ENCODE measurements around the gene DTX2.
A peak's percentile ranks its signal among the peaks of the same experiment; 100 is the strongest.
"Not testable (repeated sequence)": the region's sequence is repeated elsewhere in the genome, so short reads cannot be mapped to it uniquely, and the experiment has no call there.

The DTX2 gene

GRCh38 chr7:76516932-76517331 lies 55.4 kb downstream of the DTX2 start:
- WGBS: 98% methylated on average over 6 of the region's 6 CpGs
- H3K27me3 ChIP-seq (ENCODE audit: insufficient read depth, low read length); H3K4me1 ChIP-seq (ENCODE audit: insufficient read depth, low read length); H3K9ac ChIP-seq (ENCODE audit: low read depth, low read length); H3K27ac ChIP-seq (ENCODE audit: low read depth, low read length); H3K36me3 ChIP-seq (ENCODE audit: insufficient read depth, low read length); H3K4me3 ChIP-seq (ENCODE audit: low read length); H3K9me3 ChIP-seq (ENCODE audit: insufficient read depth, low read depth, low read length): not testable (repeated sequence)

GRCh38 chr7:76526183-76526582 lies 64.7 kb downstream of the DTX2 start:
- H3K36me3 ChIP-seq (ENCODE audit: insufficient read depth, low read length); H3K4me1 ChIP-seq (ENCODE audit: insufficient read depth, low read length); H3K27me3 ChIP-seq (ENCODE audit: insufficient read depth, low read length); H3K27ac ChIP-seq (ENCODE audit: low read depth, low read length); H3K9me3 ChIP-seq (ENCODE audit: insufficient read depth, low read depth, low read length); H3K9ac ChIP-seq (ENCODE audit: low read depth, low read length); H3K4me3 ChIP-seq (ENCODE audit: low read length): not testable (repeated sequence)
- 89% methylated on average over 2 of the region's 4 CpGs for WGBS

- H3K36me3 ChIP-seq (ENCODE audit: insufficient read depth, low read length); H3K27me3 ChIP-seq (ENCODE audit: insufficient read depth, low read length); H3K9ac ChIP-seq (ENCODE audit: low read depth, low read length); H3K4me3 ChIP-seq (ENCODE audit: low read length); H3K9me3 ChIP-seq (ENCODE audit: insufficient read depth, low read depth, low read length); H3K27ac ChIP-seq (ENCODE audit: low read depth, low read length); H3K4me1 ChIP-seq (ENCODE audit: insufficient read depth, low read length): not testable (repeated sequence)
- no CpG with 5 or more reads among the region's 2 CpGs for WGBS
Observed at GRCh38 chr7:76531643-76532042, 70.1 kb downstream of the DTX2 start.

GRCh38 chr7:76543197-76543596 lies 81.7 kb downstream of the DTX2 start, which contains the start of gene SPDYE16:
TSS of gene SPDYE16 (minus strand) at chr7:76543297. CDS start at chr7:76541459, 1,838 bp downstream.
- H3K27ac ChIP-seq (ENCODE audit: low read depth, low read length); H3K4me3 ChIP-seq (ENCODE audit: low read length); H3K27me3 ChIP-seq (ENCODE audit: insufficient read depth, low read length); H3K36me3 ChIP-seq (ENCODE audit: insufficient read depth, low read length); H3K9me3 ChIP-seq (ENCODE audit: insufficient read depth, low read depth, low read length); H3K9ac ChIP-seq (ENCODE audit: low read depth, low read length); H3K4me1 ChIP-seq (ENCODE audit: insufficient read depth, low read length): not testable (repeated sequence)
- WGBS: no CpG with 5 or more reads among the region's 8 CpGs

GRCh38 chr7:76549025-76549854 lies 87.7 kb downstream of the DTX2 start:
- not testable (repeated sequence) for H3K27me3 ChIP-seq (ENCODE audit: insufficient read depth, low read length); H3K4me1 ChIP-seq (ENCODE audit: insufficient read depth, low read length); H3K36me3 ChIP-seq (ENCODE audit: insufficient read depth, low read length); H3K9me3 ChIP-seq (ENCODE audit: insufficient read depth, low read depth, low read length)
- WGBS: under 1% methylated on average over 71 of the region's 71 CpGs
- peak overlapping the region; percentile 83 for H3K9ac ChIP-seq (ENCODE audit: low read depth, low read length)
- peak overlapping the region; percentile 84 for H3K4me3 ChIP-seq (ENCODE audit: low read length)
- H3K27ac ChIP-seq (ENCODE audit: low read depth, low read length): peak overlapping the region; percentile 58; the same call in 1 of the 2 replicates

- not testable (repeated sequence) for H3K27me3 ChIP-seq (ENCODE audit: insufficient read depth, low read length); H3K9me3 ChIP-seq (ENCODE audit: insufficient read depth, low read depth, low read length); H3K4me1 ChIP-seq (ENCODE audit: insufficient read depth, low read length); H3K27ac ChIP-seq (ENCODE audit: low read depth, low read length); H3K36me3 ChIP-seq (ENCODE audit: insufficient read depth, low read length)
- peak overlapping the region; percentile 84 for H3K4me3 ChIP-seq (ENCODE audit: low read length)
- peak overlapping the region; percentile 83 for H3K9ac ChIP-seq (ENCODE audit: low read depth, low read length)
- WGBS: 1% methylated on average over 18 of the region's 19 CpGs
Observed at GRCh38 chr7:76549855-76550248, 88.3 kb downstream of the DTX2 start.

- WGBS: 93% methylated on average over 2 of the region's 6 CpGs
- not testable (repeated sequence) for H3K27ac ChIP-seq (ENCODE audit: low read depth, low read length); H3K4me1 ChIP-seq (ENCODE audit: insufficient read depth, low read length); H3K27me3 ChIP-seq (ENCODE audit: insufficient read depth, low read length); H3K9ac ChIP-seq (ENCODE audit: low read depth, low read length); H3K36me3 ChIP-seq (ENCODE audit: insufficient read depth, low read length); H3K9me3 ChIP-seq (ENCODE audit: insufficient read depth, low read depth, low read length); H3K4me3 ChIP-seq (ENCODE audit: low read length)
Observed at GRCh38 chr7:76551992-76552391, 90.5 kb downstream of the DTX2 start.
